Activated CD8-positive, alpha-beta T cell treated with anti-CD3 and anti-CD28 coated beads, Interleukin-2, amount 10 ng/mL, durations not matched to agents 7 days and 5 days (primary cell): Measurements from ENCODE around the gene C8A. TPM values are rescaled to one million over a fixed set of nuclear protein-coding genes. Genes with fewer than 3 reads are reported as not detected.

Experiments used
- ATAC-seq: fragments of 150-1000 bp; cut with Tn5 transposase; one replicate; pipeline ENCODE4 v1.10.0; 2021; ENCODE audit warnings: moderate library complexity
- CTCF ChIA-PET: fragments of 350-600 bp; sonication (Branson Sonifier 250); formaldehyde crosslinking; loops from one replicate; lab custom pipeline; 2021; ENCODE audit warnings: antibody characterized with exemption; lab: Charles Lee
- POLR2A ChIA-PET: fragments of 350-600 bp; sonication (Branson Sonifier 250); formaldehyde crosslinking; loops from one replicate; lab custom pipeline; 2021; ENCODE audit warnings: antibody characterized with exemption; lab: Charles Lee
- DNase-seq: peaks from one replicate; pipeline ENCODE4 v3.0.0-alpha.2; 2020
- H3K27ac Mint-ChIP-seq: one replicate; pipeline ENCODE4 v1.8.0; 2021; ENCODE audit warnings: mild to moderate bottlenecking, mixed read lengths
- H3K27me3 Mint-ChIP-seq: one replicate; pipeline ENCODE4 v1.8.0; 2021; ENCODE audit warnings: low read depth, mixed read lengths
- H3K36me3 Mint-ChIP-seq: one replicate; pipeline ENCODE4 v1.8.0; 2021; ENCODE audit warnings: low read depth, mixed read lengths
- H3K4me1 Mint-ChIP-seq: one replicate; pipeline ENCODE4 v1.8.0; 2021; ENCODE audit warnings: low read depth, mixed read lengths
- H3K4me3 Mint-ChIP-seq: one replicate; pipeline ENCODE4 v1.8.0; 2021; ENCODE audit warnings: mild to moderate bottlenecking, mixed read lengths
- H3K9me3 Mint-ChIP-seq: one replicate; pipeline ENCODE4 v1.8.0; 2022; ENCODE audit warnings: mixed read lengths; ENCODE audit not compliant: insufficient read depth
- total RNA-seq, 2 experiments: library from RNA; stranded (reverse); gene quantifications; one replicate each; pipeline ENCODE4 v1.2.3, GENCODE V29; 2021

The C8A gene
- total RNA-seq, 2 experiments from 2014 or later, result not detected

DNA sequence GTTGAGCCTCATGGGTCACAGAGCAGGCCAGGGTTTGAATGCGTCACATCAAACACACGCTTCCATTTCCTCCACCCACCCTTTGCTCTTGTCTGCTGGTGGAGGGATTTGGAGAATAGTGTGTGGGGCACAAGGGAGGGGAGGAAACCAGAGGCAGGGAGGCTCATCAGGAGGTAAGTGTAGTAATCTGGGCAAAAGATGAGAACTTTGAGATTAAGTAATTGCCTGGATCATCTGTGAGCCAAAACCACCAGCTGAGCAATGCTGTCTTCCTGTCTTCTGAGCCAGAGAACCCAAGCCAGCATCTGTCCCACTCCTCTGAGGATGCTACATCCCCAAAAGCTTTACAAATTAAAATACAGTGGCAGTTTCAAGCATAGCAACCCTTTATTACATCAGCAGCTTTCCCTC is 66.0 kb downstream of the C8A start:
- Mint-ChIP-seq H3K27me3 (no peaks in the 10 kb centered on the region), H3K36me3 (no peaks in the 10 kb centered on the region), H3K9me3 (no peaks in the 10 kb centered on the region), H3K4me3 (no peak overlapping the region), H3K4me1 (no peaks in the 10 kb centered on the region), H3K27ac (no peak overlapping the region)
- ChIA-PET CTCF (no interaction called here), POLR2A (no interaction called here)
- ATAC-seq (no peak), DNase-seq (no peak)

DNA sequence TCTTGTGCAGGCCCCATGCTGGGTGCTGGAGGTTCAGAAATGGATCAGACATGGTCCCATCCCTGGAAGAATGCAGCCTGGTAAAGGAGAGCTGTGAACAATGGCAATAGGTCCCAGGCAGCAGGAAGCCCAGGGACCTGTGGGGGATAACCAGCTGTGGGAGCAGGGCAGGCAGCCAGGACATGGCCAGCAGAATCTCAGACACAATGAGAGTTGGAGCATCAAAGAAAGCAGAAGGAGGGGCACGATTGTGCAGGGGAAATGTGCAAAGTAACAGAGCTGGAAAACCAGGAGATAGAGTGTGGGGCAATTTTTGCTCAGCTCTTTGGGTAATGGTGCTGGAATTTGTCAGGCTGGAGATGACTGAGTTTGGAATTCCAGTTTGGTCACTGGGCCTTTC is 66.9 kb downstream of the C8A start:
- no peak overlapping the region for H3K4me3 Mint-ChIP-seq
- ATAC-seq (no peak), DNase-seq (no peak)
- no peak overlapping the region for H3K27ac Mint-ChIP-seq
- ChIA-PET POLR2A (no interaction called here), CTCF (no interaction called here)
- H3K4me1 Mint-ChIP-seq, result no peaks in the 10 kb centered on the region
- H3K36me3 Mint-ChIP-seq, result no peaks in the 10 kb centered on the region
- no peaks in the 10 kb centered on the region for H3K27me3 Mint-ChIP-seq
- no peaks in the 10 kb centered on the region for H3K9me3 Mint-ChIP-seq

DNA sequence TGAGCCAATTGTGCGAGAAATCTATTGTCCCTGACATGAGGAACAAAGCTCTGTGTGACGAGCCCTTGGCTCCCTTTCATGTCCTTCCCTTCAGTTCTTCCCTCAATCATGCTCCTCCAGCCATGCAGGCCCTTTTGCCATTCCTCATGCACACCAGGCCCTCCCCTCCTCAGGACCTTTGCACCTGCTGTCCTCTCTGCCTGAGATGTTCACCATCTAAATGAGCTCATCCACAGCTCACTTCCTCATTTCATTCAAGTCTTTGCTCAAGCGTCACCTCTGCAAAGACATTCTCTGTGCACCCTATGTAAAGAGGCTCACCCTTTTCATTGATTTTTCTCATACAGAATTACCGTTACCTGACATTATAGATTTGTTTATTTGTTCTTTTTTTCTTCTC is 67.5 kb downstream of the C8A start:
- no peak for DNase-seq
- ATAC-seq, result no peak
- no peaks in the 10 kb centered on the region for H3K4me1 Mint-ChIP-seq
- CTCF ChIA-PET, result no interaction called here
- no peaks in the 10 kb centered on the region for H3K9me3 Mint-ChIP-seq
- no peaks in the 10 kb centered on the region for H3K27me3 Mint-ChIP-seq
- H3K4me3 Mint-ChIP-seq, result no peak overlapping the region
- no peak overlapping the region for H3K27ac Mint-ChIP-seq
- POLR2A ChIA-PET, result no interaction called here
- no peaks in the 10 kb centered on the region for H3K36me3 Mint-ChIP-seq

DNA sequence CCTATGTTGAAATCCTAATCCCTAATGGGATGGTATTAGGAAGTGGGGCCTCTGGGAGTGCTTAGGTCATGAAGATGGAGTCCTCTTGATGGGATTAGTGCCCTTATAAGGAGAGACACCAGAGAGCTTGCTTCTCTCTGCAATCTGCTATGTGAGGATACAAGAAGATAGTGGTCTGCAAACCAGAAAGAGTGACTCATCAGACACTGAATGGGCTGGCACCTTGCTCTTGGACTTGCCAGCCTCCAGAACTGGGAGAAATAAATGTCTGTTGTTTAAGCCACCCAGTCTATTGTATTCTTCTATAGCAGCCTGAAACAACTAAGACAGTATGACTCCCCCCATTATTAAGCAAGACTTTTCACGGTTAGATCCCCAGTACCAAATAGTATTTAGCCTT is 67.9 kb downstream of the C8A start:
- no peak for DNase-seq
- ATAC-seq, result no peak
- POLR2A ChIA-PET, result no interaction called here
- Mint-ChIP-seq H3K4me3 (no peak overlapping the region), H3K9me3 (no peaks in the 10 kb centered on the region), H3K4me1 (no peaks in the 10 kb centered on the region), H3K27ac (no peak overlapping the region), H3K36me3 (no peaks in the 10 kb centered on the region), H3K27me3 (no peaks in the 10 kb centered on the region)
- CTCF ChIA-PET, result no interaction called here

- ChIA-PET POLR2A (interaction anchor here (0.6 kb wide), 1 partner anchor 798 kb away, joined by 3 read pairs; no protein-coding TSS in a partner anchor), CTCF (no interaction called here)
- Mint-ChIP-seq H3K27me3 (no peaks in the 10 kb centered on the region), H3K9me3 (no peaks in the 10 kb centered on the region), H3K36me3 (no peaks in the 10 kb centered on the region), H3K4me3 (no peak overlapping the region), H3K4me1 (no peaks in the 10 kb centered on the region), H3K27ac (no peak overlapping the region)
- DNase-seq, result no peak
- ATAC-seq, result no peak
Measured at GRCh38 chr1:56923201-56923600, 68.6 kb downstream of the C8A start.

DNA sequence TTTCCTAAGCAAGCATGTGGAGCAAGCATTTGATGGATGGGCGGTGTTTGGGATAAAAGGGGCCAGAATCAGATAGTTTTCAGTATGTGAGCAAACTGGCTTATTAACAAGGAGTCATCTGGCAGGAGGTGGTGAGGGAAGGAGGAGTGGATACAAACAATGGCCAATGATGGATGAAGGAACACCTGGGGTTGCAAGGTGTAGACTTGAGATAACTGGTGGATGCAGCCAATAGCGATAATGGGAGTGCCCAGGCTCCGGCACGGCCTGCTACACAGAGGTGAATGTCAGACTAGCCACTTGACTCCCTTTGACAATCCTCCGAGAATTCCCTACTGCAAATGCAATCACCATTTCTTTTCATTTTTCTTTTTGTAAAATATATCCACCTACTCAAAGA is 69.5 kb downstream of the C8A start:
- no peak for ATAC-seq
- Mint-ChIP-seq H3K27ac (no peak overlapping the region), H3K4me1 (no peaks in the 10 kb centered on the region), H3K9me3 (no peaks in the 10 kb centered on the region), H3K27me3 (no peaks in the 10 kb centered on the region), H3K4me3 (no peak overlapping the region), H3K36me3 (no peaks in the 10 kb centered on the region)
- no peak for DNase-seq
- ChIA-PET CTCF (no interaction called here), POLR2A (no interaction called here)

GRCh38 chr1:56925193-56925592 is 70.6 kb downstream of the C8A start:
- Mint-ChIP-seq H3K4me3 (no peak overlapping the region), H3K9me3 (no peaks in the 10 kb centered on the region), H3K36me3 (no peaks in the 10 kb centered on the region), H3K27me3 (no peaks in the 10 kb centered on the region), H3K27ac (no peak overlapping the region), H3K4me1 (no peaks in the 10 kb centered on the region)
- ChIA-PET CTCF (no interaction called here), POLR2A (no interaction called here)
- ATAC-seq, result no peak
- no peak for DNase-seq

- Mint-ChIP-seq H3K4me1 (no peaks in the 10 kb centered on the region), H3K27ac (no peak overlapping the region), H3K27me3 (no peaks in the 10 kb centered on the region), H3K4me3 (no peak overlapping the region), H3K36me3 (no peaks in the 10 kb centered on the region), H3K9me3 (no peaks in the 10 kb centered on the region)
- no peak for ATAC-seq
- DNase-seq, result no peak
- CTCF ChIA-PET, result no interaction called here
- POLR2A ChIA-PET, result no interaction called here
Measured at GRCh38 chr1:56927171-56927570, 72.6 kb downstream of the C8A start.

DNA sequence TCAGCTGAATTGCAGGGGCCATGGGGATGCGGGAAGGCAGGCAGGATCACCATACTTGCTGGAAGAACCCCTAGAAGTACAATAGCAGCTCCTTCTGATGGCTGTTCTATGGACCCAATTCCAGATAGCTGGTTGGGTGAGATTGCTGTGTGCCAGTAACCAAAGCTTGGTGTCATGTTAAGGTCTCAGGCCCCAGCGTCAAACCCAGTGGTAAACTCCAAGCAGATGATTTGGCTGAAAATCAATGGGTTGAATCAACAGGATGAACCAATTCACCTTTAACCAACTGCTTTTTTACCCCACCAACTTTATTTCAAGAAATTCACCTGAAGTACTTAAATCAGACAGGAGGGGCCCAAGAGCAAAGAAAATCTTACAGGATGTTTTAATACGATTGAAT is 73.4 kb downstream of the C8A start:
- H3K9me3 Mint-ChIP-seq, result no peaks in the 10 kb centered on the region
- H3K27me3 Mint-ChIP-seq, result no peaks in the 10 kb centered on the region
- CTCF ChIA-PET, result no interaction called here
- no peak for ATAC-seq
- H3K4me3 Mint-ChIP-seq, result no peak overlapping the region
- H3K36me3 Mint-ChIP-seq, result no peaks in the 10 kb centered on the region
- H3K4me1 Mint-ChIP-seq, result no peaks in the 10 kb centered on the region
- POLR2A ChIA-PET, result no interaction called here
- no peak overlapping the region for H3K27ac Mint-ChIP-seq
- no peak for DNase-seq

- ChIA-PET CTCF (no interaction called here), POLR2A (no interaction called here)
- Mint-ChIP-seq H3K4me1 (no peaks in the 10 kb centered on the region), H3K4me3 (no peak overlapping the region), H3K27ac (no peak overlapping the region), H3K36me3 (no peaks in the 10 kb centered on the region), H3K9me3 (no peaks in the 10 kb centered on the region), H3K27me3 (no peaks in the 10 kb centered on the region)
- DNase-seq (no peak), ATAC-seq (no peak)
Measured at GRCh38 chr1:56929492-56929891, 74.9 kb downstream of the C8A start.

GRCh38 chr1:56931211-56931610 is 76.6 kb downstream of the C8A start:
- ATAC-seq, result no peak
- no peaks in the 10 kb centered on the region for H3K36me3 Mint-ChIP-seq
- no peak overlapping the region for H3K27ac Mint-ChIP-seq
- ChIA-PET POLR2A (no interaction called here), CTCF (no interaction called here)
- H3K9me3 Mint-ChIP-seq, result no peaks in the 10 kb centered on the region
- no peaks in the 10 kb centered on the region for H3K4me1 Mint-ChIP-seq
- H3K4me3 Mint-ChIP-seq, result no peak overlapping the region
- DNase-seq, result no peak
- peaks cover 2% of the 10 kb centered on the region for H3K27me3 Mint-ChIP-seq

GRCh38 chr1:56931686-56932085 is 77.1 kb downstream of the C8A start:
- no peak overlapping the region for H3K4me3 Mint-ChIP-seq
- no peak overlapping the region for H3K27ac Mint-ChIP-seq
- peaks cover 2% of the 10 kb centered on the region for H3K27me3 Mint-ChIP-seq
- no peak for ATAC-seq
- POLR2A ChIA-PET, result no interaction called here
- H3K9me3 Mint-ChIP-seq, result no peaks in the 10 kb centered on the region
- no peaks in the 10 kb centered on the region for H3K36me3 Mint-ChIP-seq
- no peak for DNase-seq
- CTCF ChIA-PET, result no interaction called here
- H3K4me1 Mint-ChIP-seq, result no peaks in the 10 kb centered on the region

GRCh38 chr1:56933161-56933560 is 78.6 kb downstream of the C8A start:
- H3K36me3 Mint-ChIP-seq, result no peaks in the 10 kb centered on the region
- no peaks in the 10 kb centered on the region for H3K4me1 Mint-ChIP-seq
- no peak overlapping the region for H3K27ac Mint-ChIP-seq
- no peak for ATAC-seq
- peaks cover 5% of the 10 kb centered on the region for H3K27me3 Mint-ChIP-seq
- POLR2A ChIA-PET, result no interaction called here
- no peaks in the 10 kb centered on the region for H3K9me3 Mint-ChIP-seq
- no peak overlapping the region for H3K4me3 Mint-ChIP-seq
- no peak for DNase-seq
- CTCF ChIA-PET, result no interaction called here
